ENCODE measurements around the gene ZDHHC5.
A peak's percentile ranks its signal among the peaks of the same experiment; 100 is the strongest.

Gene ZDHHC5

GRCh38 chr11:57742087-57742452 is 74.2 kb downstream of the ZDHHC5 start:
- TF ChIP-seq CTCF (IDR thresholded peaks at IDR 0.05; ENCODE audit: low read depth, low read length), result no peak
- H3K9me3 ChIP-seq, result no peaks in the 10 kb centered on the region
- peak overlapping the region; percentile 91 for H3K4me3 ChIP-seq (ENCODE audit: low read depth, low read length)
- H3K36me3 ChIP-seq, result peaks cover 16% of the 10 kb centered on the region
- no peak for DNase-seq
- no peaks in the 10 kb centered on the region for H3K4me1 ChIP-seq
- no peaks in the 10 kb centered on the region for H3K27me3 ChIP-seq

DNA sequence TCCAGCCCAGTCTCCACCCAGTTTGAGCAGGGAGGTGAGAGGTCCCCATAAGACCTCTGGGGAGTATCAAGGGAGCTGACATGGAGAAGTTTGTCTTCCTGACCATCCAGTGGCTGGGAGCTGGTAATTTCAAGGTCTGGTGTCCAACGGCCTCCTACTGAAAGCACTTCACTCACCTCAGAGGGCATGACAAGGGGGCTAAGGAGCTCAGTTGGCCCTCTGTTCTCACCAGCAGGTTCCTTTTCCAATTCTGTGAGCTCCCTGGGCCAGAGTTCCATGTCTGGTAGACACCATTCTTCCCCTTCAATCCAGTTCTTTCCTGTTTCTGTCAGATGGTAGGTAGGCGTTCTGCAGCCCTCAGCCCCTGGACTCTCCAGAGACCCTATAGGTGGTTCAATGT is 76.4 kb downstream of the ZDHHC5 start:
- Histone ChIP-seq H3K4me1 (no peaks in the 10 kb centered on the region), H3K4me3 (ENCODE audit: low read depth, low read length) (no peak overlapping the region), H3K36me3 (peaks cover 16% of the 10 kb centered on the region), H3K9me3 (no peaks in the 10 kb centered on the region), H3K27me3 (no peaks in the 10 kb centered on the region)
- DNase-seq, result no peak
- no peak for TF ChIP-seq CTCF (IDR thresholded peaks at IDR 0.05; ENCODE audit: low read depth, low read length)

GRCh38 chr11:57745206-57745605 is 77.3 kb downstream of the ZDHHC5 start:
- H3K4me1 ChIP-seq, result no peaks in the 10 kb centered on the region
- peaks cover 16% of the 10 kb centered on the region for H3K36me3 ChIP-seq
- no peak overlapping the region for H3K4me3 ChIP-seq (ENCODE audit: low read depth, low read length)
- DNase-seq, result no peak
- no peaks in the 10 kb centered on the region for H3K27me3 ChIP-seq
- no peak for TF ChIP-seq CTCF (IDR thresholded peaks at IDR 0.05; ENCODE audit: low read depth, low read length)
- H3K9me3 ChIP-seq, result no peaks in the 10 kb centered on the region

DNA sequence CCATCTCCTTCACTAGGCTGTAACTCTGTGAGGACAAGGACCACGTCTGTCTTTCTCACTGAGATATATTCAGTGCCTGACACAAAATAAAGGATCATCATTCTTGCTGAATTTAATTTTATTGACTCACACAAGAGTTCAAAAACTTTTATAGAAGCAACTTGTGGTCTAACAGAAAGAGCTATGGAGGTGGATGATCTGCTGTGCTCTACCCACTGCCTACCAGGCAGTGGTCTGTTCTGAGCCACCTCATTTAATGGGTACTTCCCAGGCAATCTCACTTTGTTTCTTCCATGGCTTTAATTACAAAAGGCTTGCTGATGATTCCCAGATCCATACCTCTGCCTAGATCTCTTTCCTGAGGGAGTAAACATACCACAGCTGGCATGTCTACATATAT is 79.0 kb downstream of the ZDHHC5 start:
- H3K9me3 ChIP-seq, result no peaks in the 10 kb centered on the region
- no peak for DNase-seq
- H3K4me3 ChIP-seq (ENCODE audit: low read depth, low read length), result no peak overlapping the region
- H3K27me3 ChIP-seq, result no peaks in the 10 kb centered on the region
- peaks cover 16% of the 10 kb centered on the region for H3K36me3 ChIP-seq
- TF ChIP-seq CTCF (IDR thresholded peaks at IDR 0.05; ENCODE audit: low read depth, low read length), result no peak
- H3K4me1 ChIP-seq, result no peaks in the 10 kb centered on the region
